GM23338 (cell line): ENCODE measurements around the gene B4GALT4. TPM values are rescaled to one million over a fixed set of nuclear protein-coding genes. Genes with fewer than 3 reads are reported as not detected.

Experiments used
- ATAC-seq: fragments of 200-7000 bp; cut with Tn5 transposase; 3 replicates; pipeline ENCODE4 v1.9.1; 2020
- DNase-seq: peaks from one replicate; pipeline ENCODE4 v3.0.0-alpha.2; 2015; ENCODE audit warnings: low spot score
- H2AFZ ChIP-seq: fragments of 200-600 bp; sonication (generic); 2 replicates; pipeline ENCODE4 v1.8.0; 2016; ENCODE audit warnings: antibody characterized with exemption, mild to moderate bottlenecking, moderate library complexity
- H3F3A ChIP-seq: fragments of 200-600 bp; sonication (generic); replicated peaks from 2 replicates; pipeline ENCODE4 v1.8.0; 2017; ENCODE audit warnings: antibody characterized with exemption, mixed run types, low read depth
- H3K27ac ChIP-seq: fragments of 200-600 bp; sonication (generic); 2 replicates; pipeline ENCODE4 v1.6.1; 2016; ENCODE audit warnings: low read depth
- H3K27me3 ChIP-seq: fragments of 200-600 bp; sonication (generic); 2 replicates; pipeline ENCODE4 v1.8.0; 2016; ENCODE audit warnings: mild to moderate bottlenecking, mixed run types, moderate library complexity; ENCODE audit not compliant: insufficient read depth
- H3K36me3 ChIP-seq: fragments of 200-600 bp; sonication (generic); 2 replicates; pipeline ENCODE4 v1.8.0; 2016; ENCODE audit warnings: mild to moderate bottlenecking; ENCODE audit not compliant: insufficient read depth
- H3K4me1 ChIP-seq: fragments of 200-600 bp; sonication (generic); 2 replicates; pipeline ENCODE4 v1.8.0; 2016; ENCODE audit warnings: mild to moderate bottlenecking, moderate library complexity; ENCODE audit not compliant: insufficient read depth
- H3K4me2 ChIP-seq: fragments of 200-600 bp; sonication (generic); 2 replicates; pipeline ENCODE4 v1.7.1; 2017; ENCODE audit warnings: mixed run types
- H3K4me3 ChIP-seq: fragments of 200-600 bp; sonication (generic); 2 replicates; pipeline ENCODE4 v1.6.1; 2016; ENCODE audit warnings: mixed run types
- H3K79me2 ChIP-seq: fragments of 200-600 bp; sonication (generic); replicated peaks from 2 replicates; pipeline ENCODE4 v1.8.0; 2017; ENCODE audit warnings: mild to moderate bottlenecking; ENCODE audit not compliant: insufficient read depth
- H3K9me2 ChIP-seq: fragments of 200-600 bp; sonication (generic); 2 replicates; pipeline ENCODE4 v1.8.0; 2017; ENCODE audit not compliant: insufficient read depth
- H4K20me1 ChIP-seq: fragments of 200-600 bp; sonication (generic); replicated peaks from 2 replicates; pipeline ENCODE4 v1.8.0; 2017; ENCODE audit warnings: mild to moderate bottlenecking; ENCODE audit not compliant: insufficient read depth
- H3K27ac Mint-ChIP-seq: 2 replicates; pipeline ENCODE4 v1.8.0; 2020; ENCODE audit warnings: inconsistent platforms, mild to moderate bottlenecking, moderate library complexity, mixed read lengths
- H3K27me3 Mint-ChIP-seq: 3 replicates; pipeline ENCODE4 v1.8.0; 2022; ENCODE audit warnings: low read depth, mild to moderate bottlenecking, moderate library complexity, mixed read lengths, inconsistent platforms; ENCODE audit not compliant: insufficient read depth, poor library complexity
- H3K36me3 Mint-ChIP-seq: 3 replicates; pipeline ENCODE4 v1.8.0; 2021; ENCODE audit warnings: low read depth, mild to moderate bottlenecking, inconsistent platforms, moderate library complexity, mixed read lengths
- H3K4me1 Mint-ChIP-seq: 3 replicates; pipeline ENCODE4 v1.8.0; 2020; ENCODE audit warnings: mild to moderate bottlenecking, inconsistent platforms, mixed read lengths
- H3K4me3 Mint-ChIP-seq: 3 replicates; pipeline ENCODE4 v1.8.0; 2021; ENCODE audit warnings: moderate library complexity, mild to moderate bottlenecking, inconsistent platforms, mixed read lengths
- H3K9me3 Mint-ChIP-seq: 3 replicates; pipeline ENCODE4 v1.8.0; 2020; ENCODE audit warnings: moderate library complexity, mild to moderate bottlenecking, inconsistent platforms, mixed read lengths
- CREB1 ChIP-seq: fragments of 250-450 bp; sonication (Bioruptor Pico); IDR thresholded peaks from 2 replicates; pipeline ENCODE4 v1.5.0; 2020; ENCODE audit warnings: low read depth, mild to moderate bottlenecking, moderate library complexity
- ETS1 ChIP-seq: IDR thresholded peaks from 2 replicates; pipeline ENCODE4 v1.6.1; 2016; ENCODE audit warnings: antibody characterized with exemption
- EZH2 ChIP-seq: fragments of 200-600 bp; sonication (generic); IDR thresholded peaks from one replicate; pipeline ENCODE4 v1.8.0; 2017; ENCODE audit warnings: antibody characterized with exemption, mild to moderate bottlenecking, low read depth; ENCODE audit not compliant: unreplicated experiment
- EZH2phosphoT487 ChIP-seq: fragments of 200-600 bp; sonication (generic); IDR thresholded peaks from one replicate; pipeline ENCODE4 v1.8.1; 2018; ENCODE audit warnings: antibody characterized with exemption; ENCODE audit not compliant: unreplicated experiment
- JUNB ChIP-seq: IDR thresholded peaks from one replicate; pipeline ENCODE4 v1.6.1; 2016; ENCODE audit warnings: antibody characterized with exemption; ENCODE audit not compliant: unreplicated experiment
- NANOG ChIP-seq: IDR thresholded peaks from 2 replicates; pipeline ENCODE4 v1.6.1; 2016; ENCODE audit warnings: antibody characterized with exemption, borderline replicate concordance
- POLR2AphosphoS5 ChIP-seq: IDR thresholded peaks from 2 replicates; pipeline ENCODE4 v1.6.1; 2016; ENCODE audit warnings: antibody characterized with exemption, low read depth
- REST ChIP-seq: IDR thresholded peaks from one replicate; pipeline ENCODE4 v1.6.1; 2018; ENCODE audit warnings: antibody characterized with exemption; ENCODE audit not compliant: unreplicated experiment
- STAT1 ChIP-seq: IDR thresholded peaks from one replicate; pipeline ENCODE4 v1.6.1; 2016; ENCODE audit warnings: antibody characterized with exemption; ENCODE audit not compliant: unreplicated experiment
- ZNF114 ChIP-seq: fragments of 250-450 bp; sonication (Bioruptor Pico); IDR thresholded peaks from 2 replicates; pipeline ENCODE4 v1.5.0; 2020; ENCODE audit warnings: mild to moderate bottlenecking, moderate library complexity
- ZNF331 ChIP-seq: fragments of 250-450 bp; sonication (Bioruptor Pico); IDR thresholded peaks from 2 replicates; pipeline ENCODE4 v1.5.0; 2020; ENCODE audit warnings: low read depth, mild to moderate bottlenecking, moderate library complexity
- polyA plus RNA-seq: library from polyadenylated mRNA; unstranded; fragments of >200 nt; fragmentation: Nextera tagmentation; extraction: Ambion mirVana; gene quantifications from 2 replicates; pipeline ENCODE4 v1.2.1, GENCODE V29; 2016
- total RNA-seq: library from RNA; depleted of rRNA; stranded (reverse); fragments of >200 nt; shearing (Covaris generic); gene quantifications from 2 replicates; pipeline ENCODE4 v1.2.3, GENCODE V29; 2014
- TF ChIP-seq, protein P1 (sequence below), 2 experiments: fragments of 200-600 bp in 1 of 2; sonication (generic) in 1 of 2; conservative IDR thresholded peaks; 2 replicates each; pipeline versions ENCODE4 v1.5.1 to v1.6.1; 2016 to 2017; ENCODE audit warnings: antibody characterized with exemption in 2 of 2, low read depth in 2 of 2, mild to moderate bottlenecking in 2 of 2, moderate library complexity in 1 of 2

B4GALT4 gene
- total and polyA plus RNA-seq, 2 experiments from 2014 or later = 38.3 to 45.3 TPM

GRCh38 chr3:119228373-119229145, 12.1 kb downstream of the B4GALT4 start (continued):
- TF ChIP-seq REST (no peak), ZNF331 (CRISPR knock-in tag) (no peak), NANOG (no peak), CREB1 (CRISPR knock-in tag) (no peak), ETS1 (no peak), JUNB (no peak), POLR2AphosphoS5 (no peak), STAT1 (no peak), EZH2phosphoT487 (no peak), ZNF114 (CRISPR knock-in tag) (no peak)
- TF ChIP-seq, protein P1, sequence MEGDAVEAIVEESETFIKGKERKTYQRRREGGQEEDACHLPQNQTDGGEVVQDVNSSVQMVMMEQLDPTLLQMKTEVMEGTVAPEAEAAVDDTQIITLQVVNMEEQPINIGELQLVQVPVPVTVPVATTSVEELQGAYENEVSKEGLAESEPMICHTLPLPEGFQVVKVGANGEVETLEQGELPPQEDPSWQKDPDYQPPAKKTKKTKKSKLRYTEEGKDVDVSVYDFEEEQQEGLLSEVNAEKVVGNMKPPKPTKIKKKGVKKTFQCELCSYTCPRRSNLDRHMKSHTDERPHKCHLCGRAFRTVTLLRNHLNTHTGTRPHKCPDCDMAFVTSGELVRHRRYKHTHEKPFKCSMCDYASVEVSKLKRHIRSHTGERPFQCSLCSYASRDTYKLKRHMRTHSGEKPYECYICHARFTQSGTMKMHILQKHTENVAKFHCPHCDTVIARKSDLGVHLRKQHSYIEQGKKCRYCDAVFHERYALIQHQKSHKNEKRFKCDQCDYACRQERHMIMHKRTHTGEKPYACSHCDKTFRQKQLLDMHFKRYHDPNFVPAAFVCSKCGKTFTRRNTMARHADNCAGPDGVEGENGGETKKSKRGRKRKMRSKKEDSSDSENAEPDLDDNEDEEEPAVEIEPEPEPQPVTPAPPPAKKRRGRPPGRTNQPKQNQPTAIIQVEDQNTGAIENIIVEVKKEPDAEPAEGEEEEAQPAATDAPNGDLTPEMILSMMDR (conservative IDR thresholded peaks at IDR 0.05; ENCODE audit: low read depth in 2 of 2) = no peak

- Mint-ChIP-seq H3K27me3 (no peaks in the 10 kb centered on the region), H3K36me3 (peaks cover 59% of the 10 kb centered on the region)
- H3K27ac ChIP-seq = no peak overlapping the region
- no peak for TF ChIP-seq JUNB
- no peak for TF ChIP-seq ETS1
- no peak for TF ChIP-seq ZNF114 (CRISPR knock-in tag)
- no peak for TF ChIP-seq EZH2
- no peak for TF ChIP-seq STAT1
- no peak for TF ChIP-seq POLR2AphosphoS5
- no peak for TF ChIP-seq NANOG
These were observed 13.4 kb downstream of the B4GALT4 start for GRCh38 chr3:119227070-119227850.

More at GRCh38 chr3:119227070-119227850, 13.4 kb downstream of the B4GALT4 start:
- no peak overlapping the region for H3K4me3 ChIP-seq
- no peak for DNase-seq
- Mint-ChIP-seq H3K4me1 (no peaks in the 10 kb centered on the region), H3K4me3 (no peak overlapping the region), H3K9me3 (no peaks in the 10 kb centered on the region), H3K27ac (no peak overlapping the region)
- peaks cover 14% of the 10 kb centered on the region for H3K79me2 ChIP-seq
- peaks cover 70% of the 10 kb centered on the region for H3K36me3 ChIP-seq
- H3K27me3 ChIP-seq = no peaks in the 10 kb centered on the region
- ATAC-seq = no peak
- no peaks in the 10 kb centered on the region for H3K4me1 ChIP-seq
- no peaks in the 10 kb centered on the region for H3K9me2 ChIP-seq
- no peak overlapping the region for H3K4me2 ChIP-seq
- H2AFZ ChIP-seq = no peak overlapping the region
- H3F3A ChIP-seq = no peaks in the 10 kb centered on the region
- peaks cover 15% of the 10 kb centered on the region for H4K20me1 ChIP-seq
